Gastrocnemius medialis (tissue), 4 donors: ENCODE measurements around the gene NRG2.

Experiments used
- CTCF ChIP-seq, 5 experiments: fragments of 450-650 bp in 3 of 5; fragments of 200-600 bp in 2 of 5; sonication (generic) in 2 of 5; IDR thresholded peaks in 4 of 5; conservative IDR thresholded peaks in 1 of 5; 1 replicate in 4 of 5; 2 replicates in 1 of 5; pipeline ENCODE4 v1.5.1; 2016 to 2019; ENCODE audit warnings: antibody characterized with exemption in 5 of 5, mild to moderate bottlenecking in 3 of 5, moderate library complexity in 3 of 5
- POLR2A ChIP-seq, 2 donors: fragments of 450-650 bp; IDR thresholded peaks; one replicate each; pipeline ENCODE4 v1.6.1; 2017; ENCODE audit warnings: antibody characterized with exemption in 2 of 2, mild to moderate bottlenecking in 2 of 2, moderate library complexity in 2 of 2

- TF ChIP-seq CTCF (IDR thresholded peaks at IDR 0.05 in 4 of 5, conservative IDR thresholded peaks at IDR 0.05 in 1 of 5) (no peak), POLR2A (IDR thresholded peaks at IDR 0.05) (no peak)
Observed at GRCh38 chr5:139885857-139886208, 157.3 kb downstream of the NRG2 start.
